Panc1 (cell line): ENCODE data around the gene ERN1. TPM values are rescaled to one million over a fixed set of nuclear protein-coding genes. Genes with fewer than 3 reads are reported as not detected.

ENCODE experiments used
- ATAC-seq: fragments of 200-7000 bp; cut with Tn5 transposase; 2 replicates; pipeline ENCODE4 v1.9.1; 2020; ENCODE audit warnings: mild to moderate bottlenecking, moderate library complexity
- BruUV-seq: library from RNA; stranded (reverse); fragments of 400-500 nt; replicated peaks from 2 replicates; lab custom pipeline; 2021; lab: Mats Ljungman, UMichigan
- CTCF ChIA-PET: fragments of 300-600 bp; sonication (Branson Sonifier 250); formaldehyde crosslinking; loops from one replicate; lab custom pipeline; 2022; ENCODE audit warnings: antibody characterized with exemption; lab: Charles Lee
- POLR2A ChIA-PET: fragments of 300-600 bp; sonication (Branson Sonifier 250); formaldehyde crosslinking; loops from one replicate; lab custom pipeline; 2022; ENCODE audit warnings: antibody characterized with exemption; lab: Charles Lee
- DNase-seq: peaks from one replicate; pipeline ENCODE4 v3.0.0-alpha.2; 2010; ENCODE audit warnings: low read depth, low spot score
- H3K27ac ChIP-seq: 2 replicates; pipeline ENCODE4 v1.5.1; 2011; ENCODE audit warnings: mild to moderate bottlenecking, low read length, inconsistent platforms
- H3K27me3 ChIP-seq: fragments of 200-500 bp; sonication (Bioruptor generic); 2 replicates; pipeline ENCODE4 v1.6.0; 2014; ENCODE audit warnings: low read length, inconsistent platforms; ENCODE audit not compliant: control insufficient read depth, insufficient read depth
- H3K36me3 ChIP-seq: fragments of 200-500 bp; sonication (Bioruptor generic); 2 replicates; pipeline ENCODE4 v1.5.1; 2014; ENCODE audit warnings: inconsistent platforms, mild to moderate bottlenecking, low read length, moderate library complexity; ENCODE audit not compliant: control insufficient read depth, insufficient read depth
- H3K4me1 ChIP-seq: 2 replicates; pipeline ENCODE4 v1.5.1; 2011; ENCODE audit warnings: inconsistent platforms, mild to moderate bottlenecking, low read length, moderate library complexity; ENCODE audit not compliant: control insufficient read depth, insufficient read depth
- H3K4me3 ChIP-seq, 2 experiments: 2 replicates each; pipeline ENCODE4 v1.5.1; 2011 to 2012; ENCODE audit warnings: low read depth in 2 of 2, low read length in 2 of 2, mild to moderate bottlenecking in 2 of 2, inconsistent platforms in 1 of 2, moderate library complexity in 1 of 2
- H3K9me3 ChIP-seq: fragments of 200-500 bp; sonication (Bioruptor generic); 2 replicates; pipeline ENCODE4 v1.5.1; 2014; ENCODE audit warnings: low read depth, mild to moderate bottlenecking, inconsistent platforms, low read length, moderate library complexity; ENCODE audit not compliant: control insufficient read depth, insufficient read depth
- CTCF ChIP-seq: fragments of 450-650 bp; IDR thresholded peaks from 2 replicates; pipeline ENCODE4 v1.5.1; 2017; ENCODE audit warnings: mild to moderate bottlenecking
- POLR2AphosphoS5 ChIP-seq: IDR thresholded peaks from 2 replicates; pipeline ENCODE4 v1.6.1; 2012; ENCODE audit warnings: mild to moderate bottlenecking, low read depth, low read length, moderate library complexity
- REST ChIP-seq, 2 experiments: IDR thresholded peaks; 2 replicates each; pipeline ENCODE4 v1.6.1; 2011 to 2012; ENCODE audit warnings: low read depth in 2 of 2, control low read depth in 1 of 2, low read length in 1 of 2, mild to moderate bottlenecking in 1 of 2, moderate library complexity in 1 of 2; ENCODE audit not compliant: insufficient read depth in 1 of 2
- SIN3A ChIP-seq: IDR thresholded peaks from 2 replicates; pipeline ENCODE4 v1.6.1; 2012; ENCODE audit warnings: low read depth, mild to moderate bottlenecking, low read length, moderate library complexity, borderline replicate concordance; ENCODE audit not compliant: insufficient read depth
- TCF7L2 ChIP-seq: IDR thresholded peaks from 2 replicates; pipeline ENCODE4 v1.6.1; 2011; ENCODE audit warnings: mild to moderate bottlenecking, low read depth, low read length, inconsistent platforms
- in situ Hi-C: cut with HindIII; loops from 2 replicates; pipeline ENCODE4 v1.10.0; 2016; ENCODE audit warnings: low sequenced_read_pairs, low pct_unique_long_range_greater_than_20kb
- intact Hi-C: fragments of 100-400 bp; cut with micrococcal nuclease; formaldehyde crosslinking; loops from one replicate; pipeline ENCODE4 v1.10.0; 2022; ENCODE audit not compliant: unreplicated experiment
- total RNA-seq: library from RNA; stranded (reverse); gene quantifications from one replicate; pipeline ENCODE4 v1.2.1, GENCODE V29; 2021; ENCODE audit not compliant: unreplicated experiment

Gene ERN1
- total RNA-seq, 1 experiment from 2014 or later: 12.1 TPM

DNA sequence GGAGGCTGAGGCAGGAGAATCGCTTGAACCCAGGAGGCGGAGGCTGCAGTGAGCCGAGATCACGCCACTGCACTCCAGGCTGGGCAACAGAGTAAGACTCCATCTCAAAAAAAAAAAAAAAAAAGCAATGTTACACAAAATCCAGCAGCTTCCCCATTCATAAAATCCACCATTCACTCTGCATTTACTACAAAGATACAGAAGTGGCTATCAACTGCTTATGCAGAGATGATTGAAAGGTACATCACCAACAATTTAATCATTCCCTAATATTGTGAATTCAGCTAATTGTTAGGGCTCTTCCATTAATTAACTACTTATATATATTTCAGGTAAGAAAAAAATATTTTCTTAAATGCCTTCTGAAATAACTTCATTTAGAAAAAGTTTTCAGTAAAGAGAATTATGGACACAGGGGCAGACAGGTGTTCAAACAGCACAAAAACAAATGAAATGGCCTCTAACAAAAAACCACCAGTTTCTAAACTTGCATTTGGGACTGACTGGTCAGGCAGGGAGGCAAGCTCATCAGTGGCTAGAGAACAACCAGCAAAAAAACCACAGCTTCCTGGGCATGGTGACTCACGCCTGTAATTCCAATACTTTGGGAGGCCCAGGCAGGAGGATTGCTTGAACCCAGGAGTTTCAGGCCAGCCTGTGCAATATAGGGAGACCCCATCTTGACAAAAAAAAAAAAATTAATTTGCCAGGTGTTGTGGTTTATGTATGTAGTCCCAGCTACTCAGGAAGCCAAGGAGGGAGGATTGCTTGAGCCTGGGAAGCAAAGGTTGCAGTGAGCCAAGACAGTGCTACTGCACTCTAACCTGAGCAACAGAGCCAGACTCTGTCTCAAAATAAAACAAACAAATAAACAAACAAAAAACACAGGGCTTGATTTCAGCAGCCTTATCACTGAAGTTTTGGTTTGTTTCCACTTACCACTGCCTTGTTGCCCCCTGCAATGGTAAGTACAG lies 26.3 kb downstream of the ERN1 start:
- CTCF ChIA-PET: no interaction called here
- in situ Hi-C loops: no loop called here
- no TSS peak for BruUV-seq
- Histone ChIP-seq H3K27me3 (no peaks in the 10 kb centered on the region), H3K27ac (no peak overlapping the region), H3K9me3 (no peaks in the 10 kb centered on the region), H3K4me3 (no peak overlapping the region), H3K4me1 (peaks cover 7% of the 10 kb centered on the region; the same call in 1 of the 2 replicates), H3K36me3 (no peaks in the 10 kb centered on the region)
- POLR2A ChIA-PET: interaction anchor here (0.6 kb wide), 1 partner anchor 12 kb away, joined by 3 read pairs; no protein-coding TSS in a partner anchor
- peak; percentile 91 for ATAC-seq
- TF ChIP-seq REST (IDR thresholded peaks at IDR 0.05; ENCODE audit: insufficient read depth in 1 of 2, low read depth in 2 of 2, low read length in 1 of 2): no peak
- TF ChIP-seq CTCF: no peak
- no peak for TF ChIP-seq SIN3A
- TF ChIP-seq POLR2AphosphoS5: no peak
- TF ChIP-seq TCF7L2: no peak
- intact Hi-C loops: no loop called here
- no peak for DNase-seq

DNA sequence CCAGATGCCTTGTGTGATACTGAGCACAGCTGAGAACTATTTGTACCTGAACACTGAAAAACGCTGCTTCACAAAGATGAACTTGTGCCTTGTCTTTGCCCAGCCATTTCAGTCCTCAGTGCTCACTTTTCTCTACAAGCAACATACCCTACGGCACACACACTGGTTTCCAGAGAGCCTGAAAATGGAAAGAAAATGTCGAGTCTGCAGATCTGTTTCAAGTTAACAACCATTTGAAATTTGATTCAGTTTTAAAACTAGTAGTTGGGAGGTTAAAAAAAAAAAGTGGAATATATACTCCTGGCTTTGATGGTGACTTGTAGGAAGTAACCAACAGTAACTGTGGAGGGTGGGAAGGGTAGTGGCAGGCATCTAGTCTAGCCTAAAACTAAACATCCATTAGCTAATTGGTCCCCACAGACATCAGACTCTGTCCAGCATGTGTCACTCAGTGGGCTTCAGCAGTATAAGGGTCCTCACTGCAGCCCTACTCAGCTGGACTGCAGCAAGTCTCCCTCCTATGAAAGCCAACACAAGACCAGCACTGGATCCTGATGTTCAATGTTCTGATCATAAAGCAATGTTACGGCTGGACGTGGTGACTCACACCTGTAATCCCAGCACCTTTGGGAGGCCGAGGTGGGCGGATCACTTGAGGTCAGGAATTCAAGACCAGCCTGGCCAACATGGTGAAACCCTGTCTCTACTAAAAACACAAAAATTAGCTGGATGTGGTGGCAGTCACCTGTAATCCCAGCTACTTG lies 27.1 kb downstream of the ERN1 start:
- intact Hi-C loops: no loop called here
- no peaks in the 10 kb centered on the region for H3K9me3 ChIP-seq
- in situ Hi-C loops: no loop called here
- H3K4me3 ChIP-seq: no peak overlapping the region
- H3K4me1 ChIP-seq: peaks cover 5% of the 10 kb centered on the region; the same call in 1 of the 2 replicates
- ChIA-PET POLR2A (no interaction called here), CTCF (no interaction called here)
- no peak overlapping the region for H3K27ac ChIP-seq
- TF ChIP-seq TCF7L2 (no peak), SIN3A (no peak), REST (IDR thresholded peaks at IDR 0.05; ENCODE audit: insufficient read depth in 1 of 2, low read depth in 2 of 2, low read length in 1 of 2) (no peak), CTCF (no peak), POLR2AphosphoS5 (no peak)
- no peaks in the 10 kb centered on the region for H3K27me3 ChIP-seq
- no peaks in the 10 kb centered on the region for H3K36me3 ChIP-seq
- ATAC-seq: no peak
- DNase-seq: no peak
- BruUV-seq: no TSS peak
